ENCODE results near the gene RNF19B.

GRCh38 chr1:32894681-32895080, 69.9 kb downstream of the RNF19B start:
- no peak for TF ChIP-seq GATA2 (IDR thresholded peaks at IDR 0.05; ENCODE audit: low read depth, low read length)
- no peak for TF ChIP-seq GATA3 (IDR thresholded peaks at IDR 0.05; ENCODE audit: low read depth, low read length)

Measured in SH-SY5Y (cell line).